HG03575 (cell line): ENCODE measurements around the gene TADA2B.

Experiments
- ATAC-seq: cut with Tn5 transposase; IDR thresholded peaks from one replicate; pipeline ENCODE4 v1.9.1; 2021; ENCODE audit not compliant: unreplicated experiment, insufficient number of reproducible peaks, low FRiP score; ENCODE audit errors: extremely low read depth

TADA2B gene, protein sequence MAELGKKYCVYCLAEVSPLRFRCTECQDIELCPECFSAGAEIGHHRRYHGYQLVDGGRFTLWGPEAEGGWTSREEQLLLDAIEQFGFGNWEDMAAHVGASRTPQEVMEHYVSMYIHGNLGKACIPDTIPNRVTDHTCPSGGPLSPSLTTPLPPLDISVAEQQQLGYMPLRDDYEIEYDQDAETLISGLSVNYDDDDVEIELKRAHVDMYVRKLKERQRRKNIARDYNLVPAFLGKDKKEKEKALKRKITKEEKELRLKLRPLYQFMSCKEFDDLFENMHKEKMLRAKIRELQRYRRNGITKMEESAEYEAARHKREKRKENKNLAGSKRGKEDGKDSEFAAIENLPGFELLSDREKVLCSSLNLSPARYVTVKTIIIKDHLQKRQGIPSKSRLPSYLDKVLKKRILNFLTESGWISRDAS

DNA sequence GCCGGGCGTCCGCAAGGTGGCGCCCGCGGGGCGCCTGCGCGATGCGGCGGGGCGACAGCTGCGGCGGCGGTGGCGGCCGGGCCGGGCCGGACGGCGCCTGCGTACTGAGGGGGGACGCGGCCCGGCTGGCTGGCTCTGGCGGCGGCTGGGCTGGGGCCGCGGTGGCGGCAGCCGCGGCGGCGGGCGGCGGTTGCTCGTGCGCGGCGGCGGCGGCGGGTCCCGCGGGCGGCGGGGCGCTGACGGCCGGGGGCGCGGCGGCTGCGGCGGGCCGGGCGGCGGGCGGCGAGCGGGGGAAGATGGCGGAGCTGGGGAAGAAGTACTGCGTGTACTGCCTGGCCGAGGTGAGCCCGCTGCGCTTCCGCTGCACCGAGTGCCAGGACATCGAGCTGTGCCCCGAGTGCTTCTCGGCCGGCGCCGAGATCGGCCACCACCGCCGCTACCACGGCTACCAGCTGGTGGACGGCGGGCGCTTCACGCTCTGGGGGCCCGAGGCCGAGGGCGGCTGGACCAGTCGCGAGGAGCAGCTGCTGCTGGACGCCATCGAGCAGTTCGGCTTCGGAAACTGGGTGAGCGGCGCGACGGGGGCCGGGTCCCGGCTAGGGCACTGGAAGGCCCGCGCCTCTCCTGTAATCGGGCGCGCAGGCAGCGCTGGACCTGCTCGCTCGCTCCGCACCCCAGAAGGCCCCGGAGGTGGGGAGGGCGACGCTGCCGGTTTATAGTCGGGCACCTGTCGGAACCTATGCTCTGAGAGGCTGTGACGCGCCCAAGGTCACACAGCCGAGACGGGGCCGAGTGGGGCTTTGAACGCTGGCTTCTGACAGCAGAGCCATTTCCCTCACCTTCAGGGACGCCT is at the start of gene TADA2B:
Gene TADA2B (plus strand): TSS at position 89 of the 853 bp plus-strand sequence. CDS start 208 bp downstream, at position 297.
- peak; percentile 12 for ATAC-seq

DNA sequence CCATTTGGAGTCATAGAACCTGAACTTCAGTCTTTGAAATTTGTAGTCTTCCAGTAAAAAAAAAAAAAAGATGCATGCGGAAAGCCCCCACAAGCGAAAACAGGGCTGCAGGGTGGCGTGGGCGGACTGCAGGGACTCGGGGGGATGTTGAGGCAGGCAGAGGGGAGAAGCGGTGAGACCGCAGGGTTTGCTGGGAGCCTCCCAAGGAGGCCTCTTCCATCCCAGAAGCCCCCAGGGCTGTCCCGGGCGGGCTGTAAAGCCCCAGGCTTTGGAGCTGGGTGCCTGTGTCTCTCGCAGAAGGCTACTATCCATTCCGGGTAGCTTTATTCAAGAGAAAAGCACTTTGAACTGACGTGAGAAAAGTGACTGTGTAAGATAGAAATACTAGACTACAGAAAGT is 46.7 kb upstream of the TADA2B start:
- ATAC-seq = no peak

DNA sequence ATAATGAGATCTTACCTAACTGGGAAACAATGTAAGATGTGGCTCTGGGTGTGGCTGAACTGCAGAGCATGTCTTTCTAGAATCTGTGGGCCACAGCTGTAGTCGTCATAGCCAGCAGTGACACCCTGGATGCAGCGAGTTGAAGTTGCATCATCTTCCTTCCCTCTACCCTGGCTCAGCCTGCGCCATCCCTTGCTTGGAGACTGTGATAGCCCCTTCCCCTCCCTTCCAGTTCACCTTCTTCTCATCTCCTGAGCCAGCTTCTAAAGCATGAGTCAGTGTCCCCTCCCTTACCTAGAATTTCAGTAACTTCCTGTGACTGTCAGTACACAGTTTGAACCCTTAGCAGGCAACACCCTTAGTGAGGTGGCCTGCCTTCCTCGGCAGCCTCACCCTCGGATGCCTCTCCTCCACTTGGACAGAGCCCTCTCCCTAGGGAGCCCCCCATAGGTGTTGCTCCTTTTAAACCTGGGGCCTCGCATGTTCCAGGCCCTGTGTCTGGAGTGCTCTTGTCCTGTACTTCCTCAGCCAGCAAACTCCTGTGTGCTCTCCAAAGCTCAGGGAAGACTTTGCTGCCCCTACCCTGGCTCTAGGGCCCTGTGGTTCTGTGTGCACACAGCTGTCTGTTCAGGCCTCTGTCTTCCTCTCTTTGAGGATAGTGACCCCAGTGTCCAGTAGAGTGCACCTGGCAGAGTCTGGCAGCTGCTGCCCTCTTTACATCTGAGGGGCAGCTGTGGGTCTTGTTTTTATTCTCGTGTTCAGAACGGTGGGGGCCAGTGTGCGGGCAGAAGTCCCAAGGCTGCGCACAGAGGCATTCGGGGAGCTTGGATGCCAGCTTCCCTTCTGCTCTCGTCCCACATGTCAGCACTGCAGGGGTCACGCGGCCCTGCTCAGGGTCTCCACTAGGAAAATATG is 43.7 kb upstream of the TADA2B start:
- no peak for ATAC-seq

DNA sequence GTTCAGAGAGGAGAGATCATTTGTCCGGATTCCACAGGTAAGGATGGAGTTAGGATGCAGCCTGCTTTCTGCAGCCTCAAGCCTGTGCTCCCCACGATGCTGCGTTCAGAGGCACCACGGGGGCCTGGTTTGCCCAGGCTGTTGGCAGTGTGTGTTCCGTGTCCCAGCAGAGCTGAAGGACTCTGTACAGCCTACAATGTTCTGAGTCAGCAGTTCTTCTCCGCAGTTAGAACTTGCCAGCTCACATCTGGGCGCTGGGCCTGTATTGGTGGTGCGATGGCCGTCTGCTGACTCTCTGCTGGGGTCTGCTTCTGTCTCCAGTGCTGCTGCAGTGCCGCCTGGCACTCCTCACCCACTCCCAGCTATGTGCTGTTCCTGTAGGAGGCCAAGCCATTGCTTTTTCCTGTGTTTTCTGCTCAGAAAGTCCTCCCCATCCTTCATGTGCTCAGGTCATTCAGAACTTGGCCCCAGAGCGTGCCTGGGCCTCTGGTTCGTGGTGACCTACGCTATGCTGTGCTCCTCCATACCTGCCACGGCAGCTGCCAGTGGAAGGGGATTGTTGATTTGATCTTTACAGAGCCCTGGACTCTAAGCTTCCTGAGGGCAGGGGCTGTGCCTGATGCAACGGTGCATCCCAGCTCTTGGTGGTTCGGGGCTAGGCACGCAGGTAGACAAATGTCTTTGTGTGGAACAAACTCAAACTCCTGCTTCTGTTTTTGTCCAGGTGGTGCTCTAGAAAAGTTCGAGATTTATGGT is 42.6 kb upstream of the TADA2B start:
- ATAC-seq = no peak

DNA sequence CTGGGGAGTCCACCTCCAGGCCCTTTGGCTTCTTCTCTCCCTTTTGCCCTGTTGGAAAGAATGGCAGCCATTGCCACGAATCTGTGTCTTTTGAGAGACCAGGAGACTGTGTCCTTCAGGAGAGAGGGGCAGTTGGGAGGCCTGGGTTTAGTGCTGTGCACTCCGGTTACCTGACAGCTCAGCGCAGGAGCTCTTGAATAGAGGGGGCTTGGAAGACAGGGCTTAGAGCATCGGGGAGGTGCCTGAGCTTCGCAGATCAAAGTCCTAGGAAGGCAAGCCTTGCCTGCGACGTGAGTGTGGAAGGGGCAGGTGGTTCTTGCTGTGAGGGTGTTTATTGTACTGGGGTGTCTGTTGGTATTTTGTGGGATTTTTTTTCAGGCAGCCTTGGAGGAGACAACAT is 41.9 kb upstream of the TADA2B start:
- no peak for ATAC-seq

DNA sequence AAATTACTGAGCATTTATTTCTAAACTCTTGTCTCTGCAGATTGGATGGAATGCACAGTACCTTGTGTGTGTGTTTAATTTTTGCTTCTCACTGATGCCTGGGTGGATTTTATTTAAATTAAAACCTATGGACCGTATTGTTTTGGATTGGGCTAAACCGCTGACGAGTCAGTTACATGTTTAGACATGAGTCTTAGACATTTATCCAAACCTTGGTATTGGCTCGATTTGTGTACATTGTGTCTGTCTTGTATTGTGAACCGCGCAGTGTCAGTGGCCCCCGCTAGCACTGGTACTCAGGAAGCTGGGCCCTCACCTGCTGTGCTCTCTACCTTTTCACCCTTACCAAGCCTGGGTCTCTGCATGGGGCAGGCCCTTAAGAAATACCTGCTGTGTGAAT is 40.8 kb upstream of the TADA2B start:
- no peak for ATAC-seq

DNA sequence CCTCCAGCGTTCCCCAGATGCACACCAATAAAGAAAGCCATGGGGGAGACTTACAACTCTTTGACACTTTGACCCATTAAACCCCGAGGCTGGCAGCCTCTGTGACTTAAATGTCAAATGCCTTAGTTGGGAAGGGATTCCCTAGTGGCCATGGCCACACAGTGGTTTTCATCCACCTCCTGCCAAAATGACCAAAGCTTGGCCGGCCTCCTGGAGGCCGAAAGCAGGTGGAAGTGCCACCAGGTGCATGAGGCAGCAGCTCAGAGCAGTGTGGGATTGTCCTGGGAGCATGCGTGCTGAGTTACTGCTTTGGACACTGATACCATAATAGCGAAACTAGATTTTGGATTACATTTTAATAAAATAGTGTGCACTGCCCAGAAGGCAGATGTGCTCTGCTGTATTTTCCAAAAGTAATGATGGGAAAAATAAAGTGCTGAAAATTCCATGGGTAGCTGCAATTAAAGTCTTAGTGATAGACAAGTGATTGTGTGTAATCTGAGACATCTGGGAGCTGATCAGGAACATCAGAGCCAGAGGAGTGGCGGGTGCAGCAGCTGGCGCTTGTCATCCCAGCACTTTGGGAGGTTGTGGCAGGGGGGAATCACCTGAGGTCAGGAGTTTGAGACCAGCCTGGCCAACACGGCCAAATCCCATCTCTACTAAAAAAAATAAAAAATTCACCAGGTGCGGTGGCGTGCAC is 39.8 kb upstream of the TADA2B start:
- no peak for ATAC-seq

DNA sequence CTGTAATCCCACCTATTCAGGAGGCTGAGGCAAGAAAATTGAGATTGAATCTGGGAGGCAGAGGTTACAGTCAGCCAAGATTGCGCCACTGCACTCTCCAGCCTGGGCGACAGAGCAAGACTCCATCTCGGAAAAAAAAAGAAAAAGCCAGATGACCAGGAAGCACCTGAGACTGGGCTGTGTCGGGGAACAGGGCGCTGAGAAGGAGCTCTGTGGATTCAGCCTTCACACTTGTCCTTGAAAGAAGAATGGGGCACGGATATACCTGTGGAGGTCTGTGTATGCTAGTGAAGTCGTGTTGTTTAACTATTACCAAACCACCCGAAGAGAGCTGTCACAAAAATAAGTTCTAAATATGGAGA is 39.3 kb upstream of the TADA2B start:
- ATAC-seq = no peak

DNA sequence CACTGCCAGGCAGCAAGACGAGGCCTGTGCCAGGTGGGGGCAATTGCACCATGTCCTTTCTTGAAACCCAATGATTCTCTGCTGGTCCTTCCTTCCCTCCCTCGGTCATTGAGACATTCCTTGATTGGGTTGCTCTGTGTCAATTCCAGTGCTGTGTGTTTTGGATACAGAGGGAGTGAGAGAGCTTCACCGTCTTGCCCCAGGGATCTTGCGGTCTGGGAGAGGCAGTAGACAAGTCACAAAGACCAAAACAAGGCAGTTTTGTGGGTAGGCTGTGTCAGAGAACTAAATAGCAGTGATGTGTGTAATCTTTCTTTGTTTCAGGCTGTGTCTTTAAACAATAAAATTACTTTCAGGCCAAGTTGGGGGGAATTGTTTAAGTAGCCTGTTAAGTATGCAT is 38.8 kb upstream of the TADA2B start:
- ATAC-seq = no peak

DNA sequence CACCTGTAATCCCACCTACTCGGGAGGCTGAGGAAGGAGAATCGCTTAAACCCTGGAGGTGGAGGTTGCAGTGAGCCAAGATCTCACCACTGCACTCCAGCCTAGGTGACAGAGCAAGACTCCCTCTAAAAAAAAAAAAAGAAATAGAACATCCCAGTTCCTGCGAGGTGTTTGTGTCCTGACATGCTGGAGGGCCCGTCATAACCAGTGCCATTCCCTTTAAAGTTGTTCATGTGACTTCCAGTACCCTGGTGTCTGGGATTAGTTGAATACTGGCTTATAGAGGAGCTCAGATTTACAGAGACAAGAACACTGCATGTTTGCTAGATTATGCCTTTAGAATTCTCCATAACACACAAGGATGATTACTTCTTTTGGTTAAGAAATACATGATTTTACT is 37.6 kb upstream of the TADA2B start:
- ATAC-seq = no peak

DNA sequence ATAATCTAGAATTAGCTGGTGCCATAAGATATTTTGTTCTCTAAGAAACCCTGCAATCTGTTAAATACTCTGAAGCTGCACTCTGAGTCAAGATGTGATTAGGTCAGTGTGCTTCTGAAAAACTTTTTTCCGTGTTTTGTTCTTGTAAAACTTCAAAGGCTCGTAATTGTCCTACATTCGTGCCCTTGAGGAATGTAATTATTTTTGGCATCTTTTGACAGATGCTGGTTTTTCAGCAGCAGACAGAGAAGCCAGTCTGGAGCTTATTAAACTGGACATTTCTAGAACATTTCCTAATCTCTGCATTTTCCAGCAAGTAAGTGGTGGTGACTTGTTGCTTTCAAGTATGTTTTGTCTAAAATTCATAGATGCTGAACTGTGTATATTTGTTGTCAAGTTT is 36.8 kb upstream of the TADA2B start:
- no peak for ATAC-seq

DNA sequence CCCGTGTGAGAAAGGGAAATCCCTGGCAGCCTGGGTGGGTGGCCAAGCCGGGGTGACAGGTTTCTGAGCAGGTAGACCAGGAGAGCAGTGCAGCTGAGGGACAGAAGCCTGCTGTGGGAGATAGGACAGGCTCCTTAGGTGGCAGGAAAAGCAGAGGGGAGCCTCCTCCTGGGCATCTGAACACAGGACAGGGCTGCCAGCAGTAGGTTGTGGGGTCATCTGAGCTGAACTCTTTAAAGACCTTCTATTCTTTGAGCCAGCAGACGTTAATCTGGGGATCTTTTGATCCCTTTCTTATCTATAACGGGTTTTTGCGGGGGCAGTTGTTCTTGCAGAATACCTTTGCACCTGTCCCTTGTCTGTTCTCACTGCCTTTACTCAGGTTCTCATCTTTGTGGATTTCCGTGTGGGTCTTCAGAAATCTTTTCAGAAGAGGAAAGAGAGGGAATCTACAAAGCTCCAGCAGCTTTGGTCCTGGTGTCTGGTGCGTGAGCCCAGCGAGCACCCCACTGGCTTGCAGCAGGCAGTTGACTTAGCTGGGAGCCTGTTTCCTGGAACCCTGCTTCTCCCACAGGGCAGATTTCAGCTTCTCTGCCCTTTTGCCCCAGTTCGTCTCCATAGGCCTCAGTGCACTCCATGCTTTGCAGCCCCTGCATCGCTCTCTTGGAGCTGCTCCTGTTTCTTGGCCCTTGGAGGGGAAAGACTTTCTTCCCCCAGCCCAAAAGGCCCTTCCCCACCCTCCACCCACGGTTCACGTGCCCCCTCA is 35.8 kb upstream of the TADA2B start:
- no peak for ATAC-seq

DNA sequence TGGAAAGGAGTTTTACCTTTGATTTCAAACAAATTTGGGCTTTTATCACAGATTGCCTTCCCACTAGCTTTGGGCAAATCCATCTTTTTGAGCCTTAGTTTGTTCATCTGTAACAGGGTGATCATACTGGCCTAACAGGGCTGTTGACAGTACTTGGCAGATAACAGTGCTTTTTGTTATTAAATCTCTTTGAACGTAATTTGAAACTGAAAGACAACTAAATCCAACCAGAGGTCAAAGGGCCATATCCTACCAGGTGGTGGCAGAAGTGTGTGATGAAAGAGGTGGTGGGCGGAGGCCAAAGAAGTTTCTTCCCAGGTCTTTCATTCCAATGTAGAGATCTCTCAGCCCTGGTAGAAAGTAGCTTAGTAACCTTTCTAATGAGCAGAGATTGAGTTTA is 35.2 kb upstream of the TADA2B start:
- no peak for ATAC-seq

DNA sequence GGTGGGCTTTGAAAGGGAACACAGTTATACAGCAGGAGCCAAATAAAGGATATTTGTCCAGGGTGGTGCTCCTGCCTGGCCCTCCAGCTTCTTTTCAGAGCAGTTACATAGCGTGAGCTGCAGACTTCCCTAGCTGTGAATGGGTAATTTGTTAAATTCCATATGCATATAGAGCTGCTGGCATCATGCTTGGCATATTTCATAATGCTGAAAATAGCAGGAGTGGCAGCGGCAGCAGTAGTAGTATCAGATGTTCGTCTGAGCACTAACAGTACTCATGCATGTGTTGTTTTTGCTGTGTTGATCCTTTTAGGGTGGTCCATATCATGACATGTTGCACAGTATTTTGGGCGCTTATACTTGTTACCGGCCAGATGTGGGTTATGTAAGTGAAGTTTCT is 33.6 kb upstream of the TADA2B start:
- ATAC-seq = no peak

DNA sequence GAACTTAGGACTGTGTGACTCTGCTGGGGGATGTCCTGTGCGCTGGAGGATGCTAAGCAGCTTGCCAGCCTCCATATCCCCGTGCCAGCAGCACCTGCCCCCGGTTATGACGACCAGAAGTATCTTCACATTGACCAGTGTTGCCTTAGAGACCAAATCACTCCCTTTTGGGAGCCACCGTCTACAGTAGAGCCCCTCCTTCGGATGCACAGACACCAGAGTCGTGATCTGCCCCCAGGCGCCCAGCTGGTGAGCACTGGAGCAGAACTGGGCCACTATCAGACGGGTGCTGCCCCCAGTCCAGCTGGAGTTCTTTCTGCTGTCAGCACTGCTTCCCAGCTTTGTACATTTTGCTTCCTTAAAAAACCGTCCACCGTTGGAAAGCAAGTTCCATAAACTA is 30.0 kb upstream of the TADA2B start:
- no peak for ATAC-seq

DNA sequence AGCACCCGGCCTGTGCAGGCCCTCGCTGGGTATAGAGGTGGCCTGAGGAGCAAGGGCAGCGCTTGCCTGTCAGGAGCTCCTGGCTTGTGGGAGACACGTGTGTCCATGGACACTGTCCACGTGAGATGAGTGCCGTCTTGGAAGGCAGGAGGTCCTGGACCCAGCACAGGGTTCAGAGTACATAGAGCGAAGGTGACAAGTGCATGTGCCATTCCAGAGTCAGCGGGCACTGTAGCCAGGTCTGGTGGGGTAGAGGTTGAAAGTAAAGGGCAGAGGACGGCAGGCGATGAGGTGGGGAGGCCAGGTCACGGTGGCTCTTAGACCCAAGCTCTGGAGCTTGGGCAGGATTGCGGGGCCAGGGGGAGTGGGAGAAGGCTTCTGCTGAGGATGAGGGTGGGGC is 28.4 kb upstream of the TADA2B start:
- no peak for ATAC-seq

DNA sequence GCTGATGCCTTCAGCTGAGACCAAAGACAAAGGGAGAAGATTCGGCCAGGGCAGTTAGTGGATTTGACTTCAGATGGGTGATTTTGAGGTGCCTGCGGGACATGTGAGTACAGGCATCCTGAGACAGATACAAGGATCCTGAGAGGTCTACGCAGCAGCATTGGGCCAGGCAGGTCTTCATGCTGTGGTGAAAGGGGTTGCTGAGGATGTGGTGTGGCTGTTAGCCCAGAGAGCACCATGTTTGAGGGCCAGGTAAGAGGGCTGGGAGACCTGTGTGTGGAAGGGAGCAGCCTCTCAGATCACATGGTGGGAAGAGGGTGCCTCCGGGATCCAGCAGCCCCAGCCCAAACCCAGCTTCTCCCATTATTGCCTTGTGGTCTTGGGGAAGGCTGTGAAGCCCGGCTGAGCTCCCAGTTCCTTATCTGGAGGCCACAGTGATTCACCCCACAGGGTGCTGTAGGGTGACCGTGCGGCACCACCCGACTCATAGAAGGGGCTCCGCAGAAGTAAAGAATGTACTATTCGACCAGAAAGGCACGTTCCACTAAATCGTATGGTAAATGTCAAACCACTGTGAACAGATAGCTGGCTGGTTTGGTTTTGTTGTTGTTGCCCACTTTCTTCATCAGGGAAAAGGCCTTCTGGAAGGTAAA is 27.7 kb upstream of the TADA2B start:
- ATAC-seq = no peak
